Measurements from ENCODE around the gene OR2W3. TPM values are rescaled to one million over a fixed set of nuclear protein-coding genes. Genes with fewer than 3 reads are reported as not detected.

Gene OR2W3
- total RNA-seq, 1 experiment from 2014 or later: not detected

DNA sequence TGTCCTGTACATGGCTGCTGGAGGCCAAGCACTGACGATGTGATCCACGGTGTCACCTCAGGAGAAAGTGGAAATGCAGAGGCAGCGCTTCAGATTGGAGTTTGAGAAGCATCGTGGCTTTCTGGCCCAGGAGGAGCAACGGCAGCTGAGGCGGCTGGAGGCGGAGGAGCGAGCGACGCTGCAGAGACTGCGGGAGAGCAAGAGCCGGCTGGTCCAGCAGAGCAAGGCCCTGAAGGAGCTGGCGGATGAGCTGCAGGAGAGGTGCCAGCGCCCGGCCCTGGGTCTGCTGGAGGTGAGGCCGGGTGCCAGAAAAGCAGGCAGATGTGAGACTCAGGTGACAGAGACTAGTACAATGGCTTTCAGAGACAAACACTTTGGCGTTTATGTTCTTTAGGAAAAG is 30.7 kb upstream of the OR2W3 start:
- RAD21 ChIA-PET (ENCODE audit: low non-redundant PET in 1 of 2, low total read pairs in 2 of 2, uncharacterized antibody in 2 of 2, unreplicated experiment in 2 of 2): no interaction called here
- H3K9me3 ChIP-seq (ENCODE audit: control insufficient read depth in 1 of 2, insufficient read depth in 1 of 2, low read depth in 1 of 2, low read length in 2 of 2): peaks cover 10 to 12% of the 10 kb centered on the region in 2 experiments; a peak in 2 of 4 replicates
- DNase-seq (ENCODE audit: low read depth, low spot score): no peak
- POLR2A ChIA-PET: no interaction called here
- CTCF ChIA-PET: no interaction called here
- ATAC-seq: no peak
- H3K9ac ChIP-seq (ENCODE audit: low read length): no peak overlapping the region
- TF ChIP-seq SRF (IDR thresholded peaks at IDR 0.05; ENCODE audit: low read depth): no peak
- no peaks in the 10 kb centered on the region for H3K27me3 ChIP-seq (ENCODE audit: insufficient read depth, low read length)
- H4K20me1 ChIP-seq (ENCODE audit: insufficient read depth): no peaks in the 10 kb centered on the region
- no peak overlapping the region for H3K4me3 ChIP-seq (replicated peaks in 1 of 2; ENCODE audit: low read depth in 1 of 2, low read length in 2 of 2)
- no peaks in the 10 kb centered on the region for H3K79me2 ChIP-seq (ENCODE audit: insufficient read depth, low read length)
- no peaks in the 10 kb centered on the region for H3K4me1 ChIP-seq (ENCODE audit: control insufficient read depth in 1 of 2, insufficient read depth in 2 of 2, low read length in 2 of 2)
- no peaks in the 10 kb centered on the region for H3K36me3 ChIP-seq (ENCODE audit: control insufficient read depth in 1 of 2, insufficient read depth in 2 of 2, low read length in 2 of 2)
- H3K27ac ChIP-seq (ENCODE audit: low read depth, low read length): no peak overlapping the region
- intact Hi-C loops (cut with micrococcal nuclease): no loop called here
- H2AFZ ChIP-seq (ENCODE audit: low read depth, low read length, poor library complexity, severe bottlenecking): no peak overlapping the region
- BruUV-seq (replicated peaks): no TSS peak
- H3K4me2 ChIP-seq (ENCODE audit: low read length): no peak overlapping the region
- no peaks in the 10 kb centered on the region for H3K9me2 ChIP-seq (ENCODE audit: insufficient read depth)

DNA sequence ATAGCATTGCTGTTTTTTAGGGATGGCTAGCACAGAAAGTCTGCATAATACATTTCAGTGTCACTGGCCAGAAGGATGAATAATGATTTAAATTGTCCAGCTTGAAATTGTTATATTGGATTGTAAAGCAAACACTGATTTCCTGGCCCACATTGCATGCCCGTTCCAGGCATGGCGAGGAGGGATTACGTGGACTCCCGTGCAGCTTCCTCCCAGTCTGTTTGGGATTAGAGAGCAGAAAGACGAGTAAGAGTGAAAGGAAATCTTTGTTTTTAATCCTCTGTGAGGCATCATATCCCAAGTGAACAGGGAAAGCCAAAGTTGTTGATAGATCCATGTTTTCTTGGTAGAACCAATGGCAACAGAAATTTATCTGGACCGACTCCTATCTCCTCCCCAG is 30.0 kb upstream of the OR2W3 start:
- H3K27ac ChIP-seq (ENCODE audit: low read depth, low read length): no peak overlapping the region
- no peaks in the 10 kb centered on the region for H3K36me3 ChIP-seq (ENCODE audit: control insufficient read depth in 1 of 2, insufficient read depth in 2 of 2, low read length in 2 of 2)
- no peaks in the 10 kb centered on the region for H4K20me1 ChIP-seq (ENCODE audit: insufficient read depth)
- H3K4me1 ChIP-seq (ENCODE audit: control insufficient read depth in 1 of 2, insufficient read depth in 2 of 2, low read length in 2 of 2): no peaks in the 10 kb centered on the region
- H3K27me3 ChIP-seq (ENCODE audit: insufficient read depth, low read length): no peaks in the 10 kb centered on the region
- ChIA-PET CTCF (no interaction called here), RAD21 (ENCODE audit: low non-redundant PET in 1 of 2, low total read pairs in 2 of 2, uncharacterized antibody in 2 of 2, unreplicated experiment in 2 of 2) (no interaction called here), POLR2A (no interaction called here)
- H3K4me2 ChIP-seq (ENCODE audit: low read length): no peak overlapping the region
- no peaks in the 10 kb centered on the region for H3K9me2 ChIP-seq (ENCODE audit: insufficient read depth)
- ATAC-seq (no peak), DNase-seq (ENCODE audit: low read depth, low spot score) (no peak)
- peaks cover 5 to 17% of the 10 kb centered on the region in 2 experiments; a peak in 2 of 4 replicates for H3K9me3 ChIP-seq (ENCODE audit: control insufficient read depth in 1 of 2, insufficient read depth in 1 of 2, low read depth in 1 of 2, low read length in 2 of 2)
- TF ChIP-seq, protein P1, sequence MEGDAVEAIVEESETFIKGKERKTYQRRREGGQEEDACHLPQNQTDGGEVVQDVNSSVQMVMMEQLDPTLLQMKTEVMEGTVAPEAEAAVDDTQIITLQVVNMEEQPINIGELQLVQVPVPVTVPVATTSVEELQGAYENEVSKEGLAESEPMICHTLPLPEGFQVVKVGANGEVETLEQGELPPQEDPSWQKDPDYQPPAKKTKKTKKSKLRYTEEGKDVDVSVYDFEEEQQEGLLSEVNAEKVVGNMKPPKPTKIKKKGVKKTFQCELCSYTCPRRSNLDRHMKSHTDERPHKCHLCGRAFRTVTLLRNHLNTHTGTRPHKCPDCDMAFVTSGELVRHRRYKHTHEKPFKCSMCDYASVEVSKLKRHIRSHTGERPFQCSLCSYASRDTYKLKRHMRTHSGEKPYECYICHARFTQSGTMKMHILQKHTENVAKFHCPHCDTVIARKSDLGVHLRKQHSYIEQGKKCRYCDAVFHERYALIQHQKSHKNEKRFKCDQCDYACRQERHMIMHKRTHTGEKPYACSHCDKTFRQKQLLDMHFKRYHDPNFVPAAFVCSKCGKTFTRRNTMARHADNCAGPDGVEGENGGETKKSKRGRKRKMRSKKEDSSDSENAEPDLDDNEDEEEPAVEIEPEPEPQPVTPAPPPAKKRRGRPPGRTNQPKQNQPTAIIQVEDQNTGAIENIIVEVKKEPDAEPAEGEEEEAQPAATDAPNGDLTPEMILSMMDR (IDR thresholded peaks at IDR 0.05 in 2 of 3, conservative IDR thresholded peaks at IDR 0.05 in 1 of 3; ENCODE audit: borderline replicate concordance in 1 of 3, insufficient read depth in 1 of 3, low read depth in 2 of 3, low read length in 2 of 3): no peak
- intact Hi-C loops (cut with micrococcal nuclease): no loop called here
- no peak overlapping the region for H3K9ac ChIP-seq (ENCODE audit: low read length)
- no peak overlapping the region for H3K4me3 ChIP-seq (replicated peaks in 1 of 2; ENCODE audit: low read depth in 1 of 2, low read length in 2 of 2)
- no TSS peak for BruUV-seq (replicated peaks)
- no peak overlapping the region for H2AFZ ChIP-seq (ENCODE audit: low read depth, low read length, poor library complexity, severe bottlenecking)
- H3K79me2 ChIP-seq (ENCODE audit: insufficient read depth, low read length): no peaks in the 10 kb centered on the region

All from HCT116 (cell line).